HCT116 (cell line): ENCODE measurements around the gene ZDHHC14. TPM values are rescaled to one million over a fixed set of nuclear protein-coding genes. Genes with fewer than 3 reads are reported as not detected.

Experiments
- ATAC-seq: fragments of 200-7000 bp; cut with Tn5 transposase; 2 replicates; pipeline ENCODE4 v1.9.1; 2020; ENCODE audit warnings: mild to moderate bottlenecking, moderate library complexity
- BruUV-seq: library from RNA; stranded (reverse); fragments of 400-500 nt; replicated peaks from 2 replicates; lab custom pipeline; 2021; lab: Mats Ljungman, UMichigan
- CTCF ChIA-PET: fragments of 300-600 bp; sonication (Branson Sonifier 250); formaldehyde crosslinking; loops from one replicate; lab custom pipeline; 2021; ENCODE audit warnings: antibody characterized with exemption; lab: Charles Lee
- POLR2A ChIA-PET: fragments of 300-600, 350-600 bp; sonication (Branson Sonifier 250); formaldehyde crosslinking; loops from one replicate; lab custom pipeline; 2021; ENCODE audit warnings: antibody characterized with exemption; lab: Charles Lee
- RAD21 ChIA-PET, 2 experiments: fragments of 300-600 bp; sonication (Branson Sonifier 250); formaldehyde crosslinking; loops; one replicate each; lab custom pipeline; 2023; ENCODE audit warnings: low total read pairs in 2 of 2; ENCODE audit not compliant: uncharacterized antibody in 2 of 2, unreplicated experiment in 2 of 2, low non-redundant PET in 1 of 2; lab: Charles Lee
- DNase-seq: peaks from one replicate; pipeline ENCODE4 v3.0.0-alpha.2; 2010; ENCODE audit warnings: low read depth, low spot score
- H2AFZ ChIP-seq: fragments of 200-600 bp; shearing (Covaris generic), sonication (generic); 2 replicates; pipeline ENCODE4 v1.6.1; 2017; ENCODE audit warnings: low read depth, mixed run types, mixed read lengths, antibody characterized with exemption, low read length; ENCODE audit not compliant: poor library complexity, severe bottlenecking
- H3K27ac ChIP-seq: 2 replicates; pipeline ENCODE4 v1.5.1; 2012; ENCODE audit warnings: low read depth, low read length
- H3K27me3 ChIP-seq: fragments of 200-600 bp; sonication (generic); 2 replicates; pipeline ENCODE4 v1.6.1; 2016; ENCODE audit warnings: mixed run types, low read length, mixed read lengths; ENCODE audit not compliant: insufficient read depth
- H3K36me3 ChIP-seq, 2 experiments: fragments of 200-500 bp in 1 of 2; fragments of 200-600 bp in 1 of 2; sonication (Bioruptor generic) in 1 of 2; sonication (generic) in 1 of 2; 2 replicates each; pipeline versions ENCODE4 v1.5.1 to v1.6.1; 2014 to 2016; ENCODE audit warnings: low read length in 2 of 2, inconsistent platforms in 1 of 2, mixed read lengths in 1 of 2, mixed run types in 1 of 2; ENCODE audit not compliant: insufficient read depth in 2 of 2, control insufficient read depth in 1 of 2
- H3K4me1 ChIP-seq, 2 experiments: fragments of 200-600 bp in 1 of 2; sonication (generic) in 1 of 2; 2 replicates each; pipeline versions ENCODE4 v1.5.1 to v1.6.1; 2012 to 2017; ENCODE audit warnings: low read length in 2 of 2, inconsistent platforms in 1 of 2, mild to moderate bottlenecking in 1 of 2, mixed read lengths in 1 of 2, mixed run types in 1 of 2, moderate library complexity in 1 of 2; ENCODE audit not compliant: insufficient read depth in 2 of 2, control insufficient read depth in 1 of 2
- H3K4me2 ChIP-seq: fragments of 200-600 bp; sonication (generic); 2 replicates; pipeline ENCODE4 v1.6.1; 2017; ENCODE audit warnings: mixed run types, low read length, mixed read lengths
- H3K4me3 ChIP-seq, 2 experiments: fragments of 200-600 bp in 1 of 2; sonication (generic) in 1 of 2; replicated peaks in 1 of 2; 2 replicates each; pipeline ENCODE4 v1.5.1; 2011 to 2016; ENCODE audit warnings: low read length in 2 of 2, control low read depth in 1 of 2, low read depth in 1 of 2, mild to moderate bottlenecking in 1 of 2, mixed read lengths in 1 of 2, mixed run types in 1 of 2
- H3K79me2 ChIP-seq: fragments of 200-600 bp; sonication (generic); 2 replicates; pipeline ENCODE4 v1.6.1; 2017; ENCODE audit warnings: mild to moderate bottlenecking, mixed run types, low read length, moderate library complexity, mixed read lengths; ENCODE audit not compliant: insufficient read depth
- H3K9ac ChIP-seq: fragments of 200-600 bp; sonication (generic); 2 replicates; pipeline ENCODE4 v1.6.1; 2016; ENCODE audit warnings: low read length, mixed read lengths
- H3K9me2 ChIP-seq: fragments of 200-600 bp; sonication (generic), shearing (Covaris generic); 2 replicates; pipeline ENCODE4 v1.6.1; 2017; ENCODE audit warnings: mixed run types, mild to moderate bottlenecking, moderate library complexity; ENCODE audit not compliant: insufficient read depth
- H3K9me3 ChIP-seq, 2 experiments: fragments of 200-500 bp in 1 of 2; fragments of 200-600 bp in 1 of 2; sonication (Bioruptor generic) in 1 of 2; sonication (generic) in 1 of 2; 2 replicates each; pipeline ENCODE4 v1.6.1; 2014 to 2017; ENCODE audit warnings: low read length in 2 of 2, mixed read lengths in 2 of 2, inconsistent platforms in 1 of 2, low read depth in 1 of 2, mild to moderate bottlenecking in 1 of 2, mixed run types in 1 of 2, moderate library complexity in 1 of 2; ENCODE audit not compliant: control insufficient read depth in 1 of 2, insufficient read depth in 1 of 2
- H4K20me1 ChIP-seq: fragments of 200-600 bp; sonication (generic), shearing (Covaris generic); 2 replicates; pipeline ENCODE4 v1.6.1; 2017; ENCODE audit warnings: mixed run types, mild to moderate bottlenecking, moderate library complexity; ENCODE audit not compliant: insufficient read depth
- EGR1 ChIP-seq: IDR thresholded peaks from 2 replicates; pipeline ENCODE4 v1.6.1; 2012; ENCODE audit warnings: low read depth
- ELF1 ChIP-seq: IDR thresholded peaks from 2 replicates; pipeline ENCODE4 v1.6.1; 2012; ENCODE audit warnings: low read depth, borderline replicate concordance
- EZH2 ChIP-seq: fragments of 200-600 bp; sonication (generic); IDR thresholded peaks from 2 replicates; pipeline ENCODE4 v1.6.1; 2017; ENCODE audit warnings: antibody characterized with exemption, mixed run types
- FOSL1 ChIP-seq: IDR thresholded peaks from 2 replicates; pipeline ENCODE4 v1.6.1; 2012; ENCODE audit warnings: low read depth
- JUND ChIP-seq: IDR thresholded peaks from 2 replicates; pipeline ENCODE4 v1.6.1; 2012
- ZBTB33 ChIP-seq: IDR thresholded peaks from 2 replicates; pipeline ENCODE4 v1.6.1; 2011; ENCODE audit warnings: mild to moderate bottlenecking, low read length, moderate library complexity; ENCODE audit not compliant: insufficient replicate concordance; ENCODE audit errors: extremely low read depth
- ZNF274 ChIP-seq: fragments of 200-500 bp; sonication (Bioruptor generic); IDR thresholded peaks from 2 replicates; pipeline ENCODE4 v1.6.1; 2014; ENCODE audit warnings: mild to moderate bottlenecking, low read depth, low read length, inconsistent platforms
- intact Hi-C: fragments of 100-400 bp; cut with micrococcal nuclease; formaldehyde crosslinking; loops from 2 replicates; pipeline ENCODE4 v1.10.0; 2022
- total RNA-seq: library from RNA; stranded (reverse); gene quantifications from one replicate; pipeline ENCODE4 v1.2.1, GENCODE V29; 2021; ENCODE audit not compliant: unreplicated experiment

ZDHHC14 gene
- total RNA-seq, 1 experiment from 2014 or later = 5.3 TPM

- TF ChIP-seq ZBTB33 = no peak
- TF ChIP-seq EGR1 = no peak
- no peak for TF ChIP-seq FOSL1
- TF ChIP-seq JUND = no peak
- no peak for TF ChIP-seq ELF1
- TF ChIP-seq ZNF274 = no peak
- TF ChIP-seq EZH2 = no peak
- TF ChIP-seq, all 23 proteins: peak for 0
Observed at GRCh38 chr6:157388924-157389323, 7.9 kb downstream of the ZDHHC14 start (continued).

- no peaks in the 10 kb centered on the region for H3K27me3 ChIP-seq
- intact Hi-C loops = no loop called here
- H3K4me2 ChIP-seq = no peak overlapping the region
- peaks cover 0 to 2% of the 10 kb centered on the region in 2 experiments; a peak in 1 of 4 replicates for H3K4me1 ChIP-seq
- ChIA-PET CTCF (no interaction called here), RAD21 (no interaction called here), POLR2A (no interaction called here)
- no peaks in the 10 kb centered on the region for H3K9me2 ChIP-seq
- no TSS peak for BruUV-seq
- 0 out of 2 replicates have a peak, but pooled peaks have one; percentile 6 for TF ChIP-seq FOSL1
- no peak for TF ChIP-seq JUND
- H3K36me3 ChIP-seq = no peaks in the 10 kb centered on the region
- peaks cover 12 to 19% of the 10 kb centered on the region in 2 experiments; a peak in 2 of 4 replicates for H3K9me3 ChIP-seq
- ATAC-seq (no peak), DNase-seq (no peak)
- H2AFZ ChIP-seq = no peak overlapping the region
- no peaks in the 10 kb centered on the region for H4K20me1 ChIP-seq
- H3K79me2 ChIP-seq = 0 out of 2 replicates have a peak, but pooled peaks cover 6% of the 10 kb centered on the region
- H3K9ac ChIP-seq = no peak overlapping the region
- H3K4me3 ChIP-seq = no peak overlapping the region
- H3K27ac ChIP-seq = no peak overlapping the region
Observed at GRCh38 chr6:157390273-157391060, 9.5 kb downstream of the ZDHHC14 start.
